ENCODE data around the gene ADARB1.

The ADARB1 gene

GRCh38 chr21:45071874-45072737, 2.3 kb upstream of the ADARB1 start:
- Mint-ChIP-seq H3K36me3 (no peaks in the 10 kb centered on the region), H3K27ac (no peak overlapping the region), H3K4me3 (no peak overlapping the region), H3K27me3 (no peaks in the 10 kb centered on the region), H3K9me3 (no peaks in the 10 kb centered on the region), H3K4me1 (peaks cover 15% of the 10 kb centered on the region)
- DNase-seq (ENCODE audit: low spot score in 2 of 2): no peak
- ATAC-seq (ENCODE audit: low read depth): no peak

GRCh38 chr21:45072738-45073300, 1.6 kb upstream of the ADARB1 start:
- Mint-ChIP-seq H3K36me3 (no peaks in the 10 kb centered on the region), H3K4me3 (no peak overlapping the region), H3K4me1 (peaks cover 17% of the 10 kb centered on the region), H3K27ac (no peak overlapping the region), H3K9me3 (no peaks in the 10 kb centered on the region), H3K27me3 (no peaks in the 10 kb centered on the region)
- no peak for ATAC-seq (ENCODE audit: low read depth)
- no peak for DNase-seq (ENCODE audit: low spot score in 2 of 2)

GRCh38 chr21:45073301-45074047, 906 bp upstream of the ADARB1 start:
- Mint-ChIP-seq H3K27me3 (no peaks in the 10 kb centered on the region), H3K4me3 (peak overlapping the region; percentile 98), H3K9me3 (no peaks in the 10 kb centered on the region), H3K36me3 (no peaks in the 10 kb centered on the region), H3K27ac (peak overlapping the region; percentile 62), H3K4me1 (peaks cover 23% of the 10 kb centered on the region)
- DNase-seq (ENCODE audit: low spot score in 2 of 2) (no peak), ATAC-seq (ENCODE audit: low read depth) (no peak)

- Mint-ChIP-seq H3K36me3 (no peaks in the 10 kb centered on the region), H3K27me3 (no peaks in the 10 kb centered on the region), H3K4me3 (peak overlapping the region; percentile 81), H3K9me3 (no peaks in the 10 kb centered on the region), H3K4me1 (peaks cover 30% of the 10 kb centered on the region), H3K27ac (no peak overlapping the region)
- ATAC-seq (ENCODE audit: low read depth): peak; percentile 16
- DNase-seq (ENCODE audit: low spot score in 2 of 2): peak; percentile 14 to 42
Observed at GRCh38 chr21:45074818-45075595, 627 bp downstream of the ADARB1 start.

- no peak overlapping the region for H3K27ac Mint-ChIP-seq
- H3K27me3 Mint-ChIP-seq: no peaks in the 10 kb centered on the region
- H3K4me3 Mint-ChIP-seq: peak overlapping the region; percentile 81
- no peak for DNase-seq (ENCODE audit: low spot score in 2 of 2)
- peaks cover 32% of the 10 kb centered on the region for H3K4me1 Mint-ChIP-seq
- no peak for ATAC-seq (ENCODE audit: low read depth)
- H3K36me3 Mint-ChIP-seq: no peaks in the 10 kb centered on the region
- no peaks in the 10 kb centered on the region for H3K9me3 Mint-ChIP-seq
Observed at GRCh38 chr21:45075596-45076244, 1.3 kb downstream of the ADARB1 start.

- Mint-ChIP-seq H3K27ac (no peak overlapping the region), H3K27me3 (no peaks in the 10 kb centered on the region), H3K4me3 (peak overlapping the region; percentile 81), H3K36me3 (peaks cover 2% of the 10 kb centered on the region), H3K9me3 (no peaks in the 10 kb centered on the region), H3K4me1 (peaks cover 32% of the 10 kb centered on the region)
- DNase-seq (ENCODE audit: low spot score in 2 of 2) (no peak), ATAC-seq (ENCODE audit: low read depth) (no peak)
Observed at GRCh38 chr21:45076245-45076711, 1.9 kb downstream of the ADARB1 start.

- no peaks in the 10 kb centered on the region for H3K27me3 Mint-ChIP-seq
- H3K9me3 Mint-ChIP-seq: no peaks in the 10 kb centered on the region
- H3K4me3 Mint-ChIP-seq: no peak overlapping the region
- H3K4me1 Mint-ChIP-seq: peaks cover 35% of the 10 kb centered on the region
- no peak overlapping the region for H3K27ac Mint-ChIP-seq
- DNase-seq (ENCODE audit: low spot score in 2 of 2) (no peak), ATAC-seq (ENCODE audit: low read depth) (no peak)
- peaks cover 2% of the 10 kb centered on the region for H3K36me3 Mint-ChIP-seq
Observed at GRCh38 chr21:45078371-45078770, 4.0 kb downstream of the ADARB1 start.

GRCh38 chr21:45078877-45079281, 4.5 kb downstream of the ADARB1 start:
- Mint-ChIP-seq H3K27ac (no peak overlapping the region), H3K27me3 (no peaks in the 10 kb centered on the region), H3K36me3 (peaks cover 2% of the 10 kb centered on the region), H3K9me3 (no peaks in the 10 kb centered on the region), H3K4me3 (no peak overlapping the region), H3K4me1 (peaks cover 31% of the 10 kb centered on the region)
- ATAC-seq (ENCODE audit: low read depth): no peak
- no peak for DNase-seq (ENCODE audit: low spot score in 2 of 2)

- ATAC-seq (ENCODE audit: low read depth): no peak
- no peak for DNase-seq (ENCODE audit: low spot score in 2 of 2)
- Mint-ChIP-seq H3K27me3 (no peaks in the 10 kb centered on the region), H3K4me1 (peaks cover 31% of the 10 kb centered on the region), H3K4me3 (no peak overlapping the region), H3K27ac (no peak overlapping the region), H3K9me3 (no peaks in the 10 kb centered on the region), H3K36me3 (peaks cover 2% of the 10 kb centered on the region)
Observed at GRCh38 chr21:45079351-45079750, 5.0 kb downstream of the ADARB1 start.

GRCh38 chr21:45080232-45080631, 5.9 kb downstream of the ADARB1 start:
- DNase-seq (ENCODE audit: low spot score in 2 of 2) (no peak), ATAC-seq (ENCODE audit: low read depth) (no peak)
- Mint-ChIP-seq H3K27me3 (no peaks in the 10 kb centered on the region), H3K9me3 (no peaks in the 10 kb centered on the region), H3K4me3 (no peak overlapping the region), H3K4me1 (peaks cover 34% of the 10 kb centered on the region), H3K36me3 (peaks cover 2% of the 10 kb centered on the region), H3K27ac (no peak overlapping the region)

GRCh38 chr21:45080639-45081414, 6.4 kb downstream of the ADARB1 start:
- Mint-ChIP-seq H3K36me3 (peaks cover 2% of the 10 kb centered on the region), H3K4me1 (peaks cover 29% of the 10 kb centered on the region), H3K27ac (no peak overlapping the region), H3K9me3 (no peaks in the 10 kb centered on the region), H3K27me3 (no peaks in the 10 kb centered on the region), H3K4me3 (no peak overlapping the region)
- DNase-seq (ENCODE audit: low spot score in 2 of 2) (no peak), ATAC-seq (ENCODE audit: low read depth) (no peak)

- Mint-ChIP-seq H3K27ac (no peak overlapping the region), H3K36me3 (peaks cover 2% of the 10 kb centered on the region), H3K4me1 (peaks cover 28% of the 10 kb centered on the region), H3K9me3 (no peaks in the 10 kb centered on the region), H3K4me3 (no peak overlapping the region), H3K27me3 (no peaks in the 10 kb centered on the region)
- no peak for ATAC-seq (ENCODE audit: low read depth)
- DNase-seq (ENCODE audit: low spot score in 2 of 2): no peak
Observed at GRCh38 chr21:45081636-45082035, 7.3 kb downstream of the ADARB1 start.

GRCh38 chr21:45082736-45083135, 8.4 kb downstream of the ADARB1 start:
- no peak overlapping the region for H3K4me3 Mint-ChIP-seq
- H3K9me3 Mint-ChIP-seq: no peaks in the 10 kb centered on the region
- H3K27me3 Mint-ChIP-seq: peaks cover 2% of the 10 kb centered on the region
- no peak for ATAC-seq (ENCODE audit: low read depth)
- no peak overlapping the region for H3K27ac Mint-ChIP-seq
- DNase-seq (ENCODE audit: low spot score in 2 of 2): no peak
- H3K4me1 Mint-ChIP-seq: peaks cover 37% of the 10 kb centered on the region
- peaks cover 3% of the 10 kb centered on the region for H3K36me3 Mint-ChIP-seq
